HPDE6-E6E7 (cell line): ENCODE data around the gene KRT4.
"Not testable (repeated sequence)": the region's sequence is repeated elsewhere in the genome, so short reads cannot be mapped to it uniquely, and the experiment has no call there.

ENCODE experiments used
- DNase-seq: peaks from one replicate; pipeline ENCODE4 v3.0.0; 2011; ENCODE audit warnings: missing footprints; ENCODE audit errors: extremely low spot score

KRT4 gene

DNA sequence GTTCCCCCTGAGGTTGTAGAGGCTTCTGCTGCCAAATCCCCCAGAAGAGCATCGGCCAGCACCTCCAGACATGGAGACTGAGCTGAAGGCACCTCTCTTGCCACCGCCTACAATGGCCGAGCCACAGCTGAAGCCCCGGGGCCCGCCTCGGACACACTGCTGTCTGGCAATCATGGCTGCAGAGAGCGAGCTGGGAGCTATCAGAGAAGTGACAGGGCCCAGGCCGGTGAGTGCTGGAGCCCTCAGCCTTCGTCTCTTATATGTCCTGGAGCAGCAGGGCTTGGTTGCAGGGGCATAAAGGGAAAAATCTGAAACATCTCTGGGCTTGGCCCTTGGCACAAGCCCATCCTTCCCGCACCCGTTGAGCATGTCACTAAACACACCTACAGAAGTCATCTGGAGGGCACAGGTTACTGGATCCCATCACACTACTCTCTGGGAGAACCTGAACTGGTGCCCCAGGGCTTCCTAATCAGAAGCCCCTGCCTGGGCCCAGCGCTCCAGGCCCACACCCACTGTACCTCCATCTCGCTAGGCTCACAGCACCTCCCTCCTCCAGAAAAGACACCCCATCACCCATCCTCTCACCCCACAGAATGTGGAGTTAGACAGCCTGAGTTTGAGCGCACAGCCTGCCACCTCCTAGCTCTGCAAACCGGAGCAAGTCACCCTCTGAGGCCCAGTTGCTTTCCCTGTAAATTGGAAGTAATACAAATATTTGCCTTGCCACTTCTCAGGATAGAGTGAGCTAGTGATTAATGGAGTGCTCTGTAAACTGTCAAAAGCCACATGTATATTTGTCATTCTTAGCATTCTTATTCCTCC, at the start of gene KRT4:
Gene KRT4, minus strand, starts transcription at position 232 of the 825 bp plus-strand sequence. Its CDS starts 58 bp downstream, at position 174.
- no peak for DNase-seq

DNA sequence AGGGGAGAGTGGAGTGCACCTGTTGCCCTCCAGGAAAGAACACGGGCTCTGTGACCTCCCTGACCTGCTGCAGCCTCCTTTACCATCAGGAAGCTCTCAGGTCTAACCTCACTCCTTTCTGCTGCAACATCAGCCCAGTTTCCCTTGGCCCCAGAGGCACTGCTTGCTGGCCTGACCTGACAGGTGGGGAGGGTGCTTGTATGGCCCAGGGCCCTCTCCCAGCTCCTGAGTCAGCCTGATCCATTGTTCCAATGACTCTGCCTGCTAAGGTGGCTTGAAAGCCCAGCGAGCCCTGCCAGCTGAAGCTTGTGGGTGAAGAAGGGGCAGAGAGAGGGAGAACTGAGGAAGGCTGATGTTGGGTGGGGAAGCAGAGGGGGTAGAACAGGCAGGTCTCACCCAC, 48.1 kb upstream of the KRT4 start:
- DNase-seq: no peak

DNA sequence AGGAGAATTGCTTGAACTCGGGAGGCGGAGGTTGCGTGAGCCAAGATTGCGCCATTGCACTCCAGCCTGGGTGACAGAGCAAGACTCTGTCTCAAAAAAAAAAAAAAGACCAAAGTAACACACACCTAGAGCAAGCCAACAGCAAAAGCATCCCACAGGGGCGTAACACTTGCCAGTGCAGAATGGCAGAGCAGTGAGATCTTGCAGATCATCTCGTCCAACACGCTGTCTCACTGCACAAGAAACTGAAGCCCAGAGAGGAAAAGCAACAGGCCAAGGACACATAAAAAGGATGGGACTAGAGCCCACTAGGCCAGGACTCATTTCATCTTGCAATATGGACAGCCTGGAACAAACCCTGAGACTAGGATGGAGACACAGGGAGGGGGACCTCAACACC, 47.6 kb upstream of the KRT4 start:
- DNase-seq: no peak

DNA sequence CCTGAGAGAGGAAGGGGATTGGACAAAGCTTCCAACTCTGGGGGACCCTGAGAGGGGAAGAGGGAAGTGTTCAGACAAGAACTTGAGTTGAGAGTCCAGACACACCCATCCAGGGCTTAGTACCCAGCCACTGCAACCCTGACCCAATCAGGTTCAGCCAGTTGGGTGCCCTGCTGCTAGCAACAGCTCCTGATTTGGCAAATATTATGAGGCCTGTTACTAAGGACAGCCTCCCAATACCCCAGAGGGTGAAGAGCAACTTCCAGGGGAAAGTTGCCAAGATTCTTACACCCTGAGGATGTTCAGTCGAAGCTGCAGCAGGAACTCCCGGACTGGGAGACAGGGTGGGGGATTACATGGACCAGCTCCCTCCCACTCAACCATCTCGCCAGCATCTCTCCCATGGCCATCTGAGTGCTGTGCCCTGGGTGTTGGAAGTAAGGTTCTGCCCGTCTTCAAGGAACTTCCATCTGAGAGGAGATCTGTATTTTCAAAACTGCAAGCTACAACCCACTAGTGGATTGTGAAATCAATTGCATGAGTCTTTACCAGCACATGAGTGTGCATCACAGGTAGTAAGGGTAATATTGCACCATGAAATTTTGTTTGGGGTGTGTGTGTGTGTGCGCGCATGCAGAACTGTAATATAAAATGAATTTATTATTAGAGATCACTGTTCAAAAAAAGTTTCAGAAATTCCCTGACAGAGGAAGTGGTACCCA, 46.3 kb upstream of the KRT4 start:
- peak; percentile 88 for DNase-seq

DNA sequence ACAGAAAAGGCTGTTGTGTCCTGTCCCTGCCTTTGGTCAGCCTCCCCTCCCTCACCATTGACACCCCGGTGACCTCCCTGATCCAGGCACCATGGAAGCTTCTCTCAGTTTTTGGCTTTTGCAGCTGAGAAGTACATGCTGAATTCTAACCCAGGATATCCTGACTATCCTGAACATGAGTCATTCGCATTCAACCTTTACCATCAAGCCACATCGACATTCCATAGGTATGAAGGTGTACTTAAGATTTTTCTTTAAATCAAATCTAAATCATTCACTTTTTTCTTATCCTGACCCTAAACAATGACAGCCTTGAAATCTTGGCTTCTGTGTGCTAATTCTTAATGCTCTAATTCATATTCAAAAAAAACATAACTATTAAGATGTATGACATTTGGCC, 43.6 kb upstream of the KRT4 start:
- no peak for DNase-seq

DNA sequence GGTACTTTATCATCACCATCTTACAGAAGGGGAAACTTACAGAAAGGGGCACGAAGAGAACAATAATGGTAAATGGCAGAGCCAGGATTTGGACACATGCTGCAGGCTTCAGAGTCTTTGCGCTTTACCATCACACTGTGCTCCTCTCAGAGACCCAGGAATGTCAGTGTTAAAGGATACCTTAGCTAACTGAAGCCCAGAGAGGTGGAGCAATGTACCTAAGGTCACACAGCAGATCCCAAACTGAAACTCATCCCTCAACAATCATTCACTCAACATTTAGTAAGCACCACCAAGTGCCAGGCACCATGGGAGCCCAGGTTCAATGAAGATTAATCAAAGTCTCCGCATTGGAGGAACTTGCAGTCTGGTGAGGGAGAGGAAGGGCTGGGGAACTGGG, 42.9 kb upstream of the KRT4 start:
- no peak for DNase-seq

DNA sequence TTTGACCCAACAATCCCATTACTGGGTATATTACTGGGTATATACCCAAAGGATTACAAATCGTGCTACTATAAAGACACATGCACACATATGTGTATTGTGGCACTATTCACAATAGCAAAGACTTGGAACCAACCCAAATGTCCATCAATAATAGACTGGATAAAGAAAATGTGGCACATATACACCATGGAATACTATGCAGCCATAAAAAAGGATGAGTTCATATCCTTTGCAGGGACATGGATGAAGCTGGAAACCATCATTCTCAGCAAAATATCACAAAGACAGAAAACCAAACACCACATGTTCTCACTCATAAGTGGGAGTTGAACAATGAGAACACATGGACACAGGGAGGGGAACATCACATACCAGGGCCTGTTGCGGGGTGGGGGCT, 42.2 kb upstream of the KRT4 start:
- not testable (repeated sequence) for DNase-seq

DNA sequence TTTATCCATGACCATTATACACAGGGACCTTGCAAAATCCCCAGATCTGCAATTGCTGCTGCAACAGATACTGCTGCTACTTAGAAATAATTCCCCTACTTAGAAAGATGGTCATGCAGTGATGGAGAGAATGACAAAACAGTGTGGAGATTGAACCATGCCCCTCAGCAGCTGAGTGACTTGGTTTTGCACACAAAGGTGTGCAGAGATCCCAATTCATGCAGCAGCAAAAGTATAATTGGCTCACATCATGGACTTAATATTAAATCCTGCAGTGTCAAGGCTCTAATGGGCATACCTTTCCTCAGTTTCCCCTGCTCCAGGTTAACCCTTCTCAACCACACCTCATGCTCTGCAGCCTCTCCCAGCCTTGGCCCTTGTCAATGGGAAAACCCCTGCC, 37.9 kb upstream of the KRT4 start:
- no peak for DNase-seq

DNA sequence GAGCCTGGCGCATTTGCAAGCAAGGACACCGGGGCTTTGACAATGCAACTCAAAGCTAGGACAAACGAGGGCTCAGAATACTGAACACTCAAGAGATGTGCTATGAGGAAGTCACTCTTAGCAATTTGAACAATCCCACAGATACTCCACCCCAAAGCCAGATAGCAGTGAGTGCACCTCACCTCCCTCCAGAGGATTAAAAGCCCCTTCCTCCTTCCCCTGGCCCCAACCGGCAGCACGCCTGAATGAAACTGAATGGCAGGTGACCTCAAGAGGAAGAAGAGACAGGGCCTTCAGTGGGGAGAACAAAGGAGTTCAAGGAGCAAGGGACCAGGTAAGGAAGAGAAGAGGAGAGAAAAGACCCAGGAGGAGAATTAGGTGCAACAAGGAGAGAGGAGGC, 36.8 kb upstream of the KRT4 start:
- no peak for DNase-seq

DNA sequence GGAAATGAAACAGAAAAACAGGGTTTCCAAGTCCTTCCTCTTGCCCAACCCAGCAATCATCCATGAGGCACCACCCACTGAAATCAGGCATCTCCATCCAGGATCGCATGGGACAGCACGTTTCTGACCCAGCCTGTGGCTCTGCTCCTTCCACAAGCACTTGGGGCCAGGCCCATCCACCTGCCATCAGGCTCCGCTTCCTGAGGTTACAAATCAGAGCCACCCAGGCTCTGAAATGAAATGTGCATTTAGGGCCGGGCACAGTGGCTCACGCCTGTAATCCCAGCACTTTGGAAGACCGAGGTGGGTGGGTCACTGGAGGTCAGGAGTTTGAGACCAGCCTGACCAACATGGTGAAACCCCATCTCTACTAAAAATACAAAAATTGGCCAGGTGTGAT, 35.6 kb upstream of the KRT4 start:
- no peak for DNase-seq

DNA sequence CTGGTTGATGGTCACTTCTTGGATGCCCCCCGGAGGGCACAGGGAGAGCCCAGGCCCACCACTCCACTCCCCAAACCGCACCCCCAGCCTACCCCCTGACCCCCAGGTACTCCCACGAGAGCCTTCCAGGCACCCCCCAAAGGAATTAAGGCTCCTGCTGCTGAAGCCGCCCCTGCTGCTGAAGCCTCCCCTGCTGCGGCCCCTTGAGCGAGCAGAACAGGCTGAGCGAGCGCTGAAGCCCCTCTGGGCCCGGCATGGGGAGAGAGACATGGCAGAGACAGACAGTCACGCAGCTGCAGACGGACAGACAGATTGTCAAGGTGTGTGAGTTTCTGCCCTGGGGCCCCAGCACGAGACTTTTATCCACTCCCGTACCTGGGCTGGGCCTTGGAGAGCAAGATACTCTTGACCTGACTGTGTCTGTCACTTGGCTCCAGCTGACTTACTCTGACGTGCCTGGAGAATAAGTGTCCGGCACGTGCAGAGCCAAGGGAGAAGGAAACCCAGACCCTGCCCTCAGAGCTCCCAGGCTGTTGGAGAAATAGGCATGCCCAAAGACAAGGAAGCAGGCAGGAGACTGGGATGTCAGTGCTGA, 34.8 kb upstream of the KRT4 start, which contains the start of gene KRT78:
Gene KRT78, minus strand, starts transcription at position 334 of the 595 bp plus-strand sequence. Its CDS starts 64 bp downstream, at position 270.
- DNase-seq: no peak

DNA sequence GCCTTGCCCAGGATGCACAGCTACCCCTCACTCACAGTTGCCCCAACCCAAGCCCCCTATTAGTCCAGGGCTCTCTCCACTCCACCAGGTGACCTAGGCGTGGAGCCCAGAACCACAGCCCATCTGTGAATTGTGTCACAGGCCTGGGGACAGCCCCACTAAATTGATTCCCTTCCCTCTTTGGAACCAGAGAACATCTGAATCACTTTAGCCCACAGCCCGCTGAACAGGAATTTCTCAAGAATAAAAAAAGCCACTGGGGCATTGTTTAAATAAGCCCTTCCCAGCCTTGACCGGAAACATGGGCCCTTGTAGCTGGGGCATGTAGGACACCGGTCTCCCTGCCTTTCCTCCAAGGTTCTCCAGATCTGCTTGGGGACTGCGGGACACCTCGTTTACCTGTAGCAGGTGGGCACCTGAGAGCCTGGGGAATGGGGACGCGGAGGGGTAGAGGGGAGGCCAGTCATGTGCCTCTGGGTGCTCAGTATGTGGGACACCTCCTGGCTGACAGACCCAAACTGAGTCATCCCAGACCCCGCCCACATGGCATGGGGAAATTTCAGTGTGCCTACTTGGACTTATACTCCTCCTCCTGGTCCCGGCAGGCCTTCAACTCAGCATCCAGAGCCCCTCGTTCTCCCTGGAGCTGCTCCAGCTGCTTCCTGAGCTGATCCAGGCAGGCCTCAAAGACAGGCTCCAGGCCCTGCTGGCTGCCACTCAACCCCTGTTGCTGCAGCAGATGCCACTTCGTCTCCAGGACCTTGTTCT, 33.6 kb upstream of the KRT4 start:
- DNase-seq: peak; percentile 49

DNA sequence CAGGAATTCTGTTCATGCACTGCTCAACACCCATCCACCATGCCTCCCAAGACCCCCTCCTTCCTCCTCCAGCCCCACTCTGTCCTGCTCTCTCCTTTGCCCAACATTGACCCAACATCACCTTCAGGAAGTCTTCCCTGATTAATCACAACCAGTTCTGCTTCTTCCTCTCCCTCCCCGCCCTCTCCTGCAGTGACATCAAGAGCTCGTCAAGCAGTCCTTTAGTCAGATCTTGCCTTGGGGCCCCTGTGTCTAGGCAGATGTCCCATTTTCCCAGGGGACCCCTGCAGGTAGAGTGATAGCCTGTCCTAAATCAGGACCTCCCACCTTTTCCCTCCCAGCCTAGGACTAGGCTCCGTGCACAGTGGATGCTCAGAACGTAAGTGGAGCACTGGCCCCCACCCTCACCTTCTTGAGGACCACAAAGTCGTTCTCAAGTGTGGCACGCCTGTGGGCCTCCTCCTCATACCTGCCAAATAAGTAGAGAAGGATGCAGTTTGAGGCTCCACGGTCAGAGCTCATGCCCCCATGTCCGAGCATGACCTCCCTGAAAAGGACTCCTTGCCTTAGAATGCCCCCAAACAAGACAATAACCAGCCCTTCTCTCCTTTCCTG, 32.5 kb upstream of the KRT4 start:
- DNase-seq: no peak

DNA sequence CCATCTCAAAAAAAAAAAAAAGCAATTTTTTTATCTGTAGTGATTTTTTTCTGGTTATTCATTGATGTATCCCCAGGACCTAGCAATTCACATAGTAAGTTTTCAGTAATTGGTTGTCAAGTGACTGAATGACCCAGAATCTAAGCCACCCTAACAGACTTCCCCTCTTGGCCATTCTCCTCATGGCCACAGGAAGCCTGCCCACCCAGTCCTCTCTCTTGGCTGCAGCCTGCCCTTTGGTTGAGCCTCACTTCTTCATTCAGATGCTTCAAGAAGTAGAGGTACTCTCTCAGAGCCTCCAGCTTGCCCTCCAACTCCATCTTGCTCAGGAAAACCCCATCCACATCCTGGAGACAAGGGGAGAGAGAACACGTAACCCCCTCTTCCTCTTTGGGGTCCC, 32.0 kb upstream of the KRT4 start:
- DNase-seq: no peak

DNA sequence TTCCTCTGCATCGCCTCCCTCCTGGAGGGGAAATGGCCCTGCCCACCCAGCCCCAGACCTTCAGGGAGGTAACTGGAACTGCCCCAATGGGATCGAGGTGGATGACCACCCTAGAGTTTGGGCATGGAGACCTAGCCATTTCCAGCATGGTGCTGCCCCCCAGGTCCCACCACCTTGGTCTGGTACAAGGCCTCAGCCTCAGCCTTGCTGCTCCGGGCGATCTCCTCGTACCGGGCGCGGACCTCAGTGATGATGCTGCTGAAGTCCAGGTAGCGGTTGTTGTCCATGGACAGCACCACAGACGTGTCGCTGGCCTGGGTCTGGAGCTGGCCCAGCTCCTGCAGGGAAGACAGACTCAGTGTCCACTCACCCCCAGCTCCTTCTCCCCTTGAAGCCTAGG, 30.5 kb upstream of the KRT4 start:
- no peak for DNase-seq

DNA sequence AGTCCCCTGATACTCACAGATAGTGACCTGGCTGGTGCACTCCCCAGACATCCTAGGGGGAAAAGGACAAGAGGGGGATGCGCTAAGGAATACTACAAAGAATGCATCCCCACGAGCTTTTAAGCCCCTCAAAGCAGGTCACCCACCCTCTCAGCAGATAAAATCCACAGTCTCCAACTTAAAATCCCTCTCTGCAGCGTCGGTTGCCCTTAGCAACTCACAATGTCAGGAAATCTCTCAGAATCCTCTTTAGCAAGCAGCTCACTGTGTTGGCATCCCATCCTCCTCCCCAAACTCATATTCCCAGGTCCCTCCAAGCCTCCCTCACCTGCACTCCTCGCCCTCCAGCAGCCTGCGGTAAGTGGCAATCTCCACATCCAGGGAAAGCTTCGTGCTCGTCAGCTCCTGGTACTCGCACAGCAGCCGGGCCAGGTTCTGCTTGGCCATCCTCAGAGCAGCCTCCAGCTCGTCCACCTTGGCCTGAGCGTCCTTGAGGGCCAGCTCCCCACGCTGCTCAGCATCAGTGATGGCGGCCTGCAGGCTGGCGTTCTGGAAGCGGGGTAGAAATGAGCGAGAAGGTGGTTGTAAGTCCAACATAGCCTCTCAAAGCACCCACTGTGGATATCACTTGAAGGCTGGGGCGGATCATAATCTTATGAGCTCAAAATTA, 25.7 kb upstream of the KRT4 start:
- no peak for DNase-seq

DNA sequence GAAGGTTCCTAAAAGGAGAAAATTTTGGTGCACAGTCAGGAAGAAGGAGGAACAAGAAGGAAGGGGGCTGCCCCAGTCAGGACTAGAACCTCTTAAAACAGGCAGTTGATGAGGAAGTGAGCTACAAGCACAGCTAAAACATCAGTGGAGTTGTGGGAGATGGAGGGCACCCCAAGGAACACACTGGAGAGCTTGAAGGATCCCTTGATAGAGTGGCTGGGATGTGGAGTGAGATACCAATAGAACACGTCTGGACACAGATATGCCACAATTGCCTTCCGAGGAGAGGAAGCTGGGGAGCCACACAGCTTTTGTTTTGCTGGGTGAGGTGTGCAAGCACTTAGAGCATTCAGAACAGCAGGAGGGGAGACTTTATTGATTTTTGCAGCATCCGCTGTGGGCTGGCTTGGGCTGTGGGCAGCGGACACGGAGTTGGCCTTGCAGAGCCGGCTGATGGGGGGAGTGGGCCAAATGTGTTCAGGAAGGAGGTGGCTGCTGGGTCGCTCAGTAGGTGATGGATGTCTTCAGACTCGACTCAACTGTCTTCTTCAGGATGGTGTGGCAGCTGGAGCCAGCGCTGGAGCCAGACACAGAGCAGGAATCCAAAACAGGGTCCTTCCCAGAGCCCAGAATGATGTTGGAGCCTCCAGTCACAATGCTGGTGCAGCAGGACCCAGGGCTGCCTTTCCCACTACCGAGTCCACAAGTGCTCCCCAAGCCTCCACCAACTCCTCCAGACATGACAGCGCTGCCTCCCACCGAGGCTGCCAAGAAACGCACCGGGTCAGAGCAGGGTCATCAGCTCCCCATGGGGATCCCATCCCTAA, 24.9 kb upstream of the KRT4 start:
- DNase-seq: no peak

DNA sequence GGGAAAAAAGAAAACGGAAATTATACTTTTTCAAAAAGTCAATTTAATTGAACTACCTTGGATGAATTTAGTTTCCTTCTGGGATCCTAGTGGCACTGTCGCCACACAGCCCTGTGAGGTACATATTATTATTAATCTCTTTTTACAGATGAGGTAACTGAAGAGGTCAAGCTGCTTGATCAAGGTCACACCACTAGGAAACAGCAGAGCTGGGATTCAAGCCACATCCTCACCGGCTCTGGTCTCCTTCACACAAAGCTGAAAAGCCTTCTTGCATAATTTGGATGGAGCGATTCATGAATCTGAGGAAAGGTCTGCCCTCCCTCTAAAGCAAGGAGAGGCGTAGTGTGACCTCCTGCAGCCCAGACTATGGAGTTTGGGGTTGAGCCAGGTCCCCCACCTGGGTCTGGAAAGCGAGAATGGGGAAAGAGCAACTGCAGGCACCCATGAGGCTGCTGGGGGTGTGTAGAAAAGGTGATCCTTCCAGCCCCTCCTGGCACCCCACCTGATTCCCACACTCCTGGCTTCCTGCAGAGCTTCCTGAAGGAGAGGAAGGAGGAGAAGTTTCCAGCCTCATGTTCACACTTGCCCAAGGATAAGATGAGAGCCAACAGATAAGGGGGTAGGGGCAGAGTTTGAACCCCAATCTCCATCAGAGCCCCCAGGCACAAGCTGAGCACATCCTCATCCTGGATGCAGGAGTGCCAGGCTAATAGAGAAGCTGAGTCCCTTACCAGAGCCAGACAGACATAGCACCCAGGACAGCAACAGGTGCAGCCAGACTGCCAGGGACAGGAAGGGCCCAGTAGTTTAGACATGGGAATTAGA, 24.1 kb upstream of the KRT4 start:
- no peak for DNase-seq

DNA sequence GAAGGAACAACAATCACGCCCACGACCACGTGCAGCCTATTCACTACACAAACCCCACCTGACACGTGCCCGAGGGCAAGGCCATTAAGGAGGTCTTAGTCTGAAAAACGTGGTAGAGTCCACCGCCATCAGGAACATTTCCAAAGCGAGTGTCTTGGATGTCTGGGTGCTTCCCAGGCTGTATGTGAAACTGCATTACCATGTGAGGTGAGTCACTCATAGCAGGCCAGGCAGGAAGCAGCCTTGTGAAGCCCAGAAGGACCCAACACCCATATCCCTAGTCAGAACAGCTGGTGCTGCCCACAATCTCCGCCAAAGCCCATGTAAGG, 23.5 kb upstream of the KRT4 start:
- peak; percentile 88 for DNase-seq
